SK-N-SH (cell line): ENCODE results near the gene CCAR1.

Experiments used
- EP300 ChIP-seq, 2 experiments: IDR thresholded peaks; 2 replicates each; pipeline versions ENCODE4 v1.4.0 to v1.6.1; 2012; ENCODE audit warnings: borderline replicate concordance in 1 of 2, low read depth in 1 of 2, low read length in 1 of 2
- FOXM1 ChIP-seq: IDR thresholded peaks from 2 replicates; pipeline ENCODE4 v1.4.0; 2012; ENCODE audit warnings: low read depth, mild to moderate bottlenecking
- JUND ChIP-seq: IDR thresholded peaks from 2 replicates; pipeline ENCODE4 v1.4.0; 2012
- MXI1 ChIP-seq: IDR thresholded peaks from 2 replicates; pipeline ENCODE4 v1.6.1; 2012; ENCODE audit warnings: mild to moderate bottlenecking, low read depth, low read length, improper control_type of control experiment
- POLR2AphosphoS5 ChIP-seq: IDR thresholded peaks from 2 replicates; pipeline ENCODE4 v1.6.1; 2012; ENCODE audit warnings: low read depth, low read length
- RCOR1 ChIP-seq: fragments of 150-350 bp; IDR thresholded peaks from 2 replicates; pipeline ENCODE4 v1.6.1; 2017; ENCODE audit warnings: antibody characterized with exemption, low read length
- SIN3A ChIP-seq: IDR thresholded peaks from 2 replicates; pipeline ENCODE4 v1.6.1; 2012; ENCODE audit warnings: low read depth, mild to moderate bottlenecking, low read length, moderate library complexity, borderline replicate concordance
- TAF1 ChIP-seq: IDR thresholded peaks from 2 replicates; pipeline ENCODE4 v1.6.1; 2012; ENCODE audit warnings: low read depth, mild to moderate bottlenecking, low read length, moderate library complexity, borderline replicate concordance
- TCF12 ChIP-seq: IDR thresholded peaks from 2 replicates; pipeline ENCODE4 v1.4.0; 2012
- YY1 ChIP-seq: IDR thresholded peaks from 2 replicates; pipeline ENCODE4 v1.4.0; 2012; ENCODE audit warnings: low read depth, mild to moderate bottlenecking
- TF ChIP-seq, protein P1 (sequence below): fragments of 200-600 bp; sonication (generic); IDR thresholded peaks from 2 replicates; pipeline ENCODE4 v1.6.1; 2017; ENCODE audit warnings: antibody characterized with exemption, mild to moderate bottlenecking, moderate library complexity
- TF ChIP-seq, protein P2 (sequence below): IDR thresholded peaks from 2 replicates; pipeline ENCODE4 v1.4.0; 2012; ENCODE audit warnings: low read depth, borderline replicate concordance
- TF ChIP-seq, protein P3 (sequence below): fragments of 150-350 bp; IDR thresholded peaks from 2 replicates; pipeline ENCODE4 v1.6.1; 2017; ENCODE audit warnings: antibody characterized with exemption, low read length, low read depth, borderline replicate concordance
- TF ChIP-seq, protein P4 (sequence below): IDR thresholded peaks from 2 replicates; pipeline ENCODE4 v1.4.0; 2012; ENCODE audit warnings: low read depth

DNA sequence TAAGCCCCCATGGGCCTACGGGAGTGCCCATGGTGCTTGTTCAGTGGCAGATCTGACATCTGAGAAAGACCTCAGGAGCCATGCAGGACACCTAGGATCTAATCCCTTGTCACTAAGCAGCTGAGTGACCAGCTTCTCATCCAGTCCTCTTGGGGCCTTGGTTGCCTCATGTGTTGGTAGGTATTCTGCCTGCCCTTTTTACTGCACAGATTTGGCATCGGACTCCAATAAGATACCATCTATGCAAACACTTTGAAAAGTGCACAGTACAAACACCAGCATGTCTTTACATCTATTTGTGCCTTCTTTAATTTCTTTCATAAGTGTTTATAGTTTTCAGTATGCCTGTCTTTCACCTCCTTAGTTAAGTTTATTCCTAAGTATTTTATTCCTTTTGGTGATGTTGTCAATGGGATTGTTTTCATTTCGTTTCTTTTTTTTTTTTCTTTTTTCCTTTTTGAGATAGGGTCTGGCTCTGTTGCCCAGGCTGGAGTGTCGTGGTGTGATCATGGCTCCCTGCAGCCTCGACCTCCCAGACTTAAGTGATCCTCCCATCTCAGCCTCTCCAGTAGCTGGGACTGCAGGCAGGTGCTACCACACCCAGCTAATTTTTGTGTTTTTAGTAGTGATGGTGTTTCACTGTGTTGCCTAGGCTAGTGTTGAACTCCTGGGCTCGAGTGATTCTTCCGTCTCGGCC lies 116.7 kb downstream of the CCAR1 start:
- TF ChIP-seq JUND (no peak), RCOR1 (no peak), YY1 (no peak), FOXM1 (no peak), POLR2AphosphoS5 (no peak), SIN3A (no peak), TAF1 (no peak), MXI1 (no peak), EP300 (IDR thresholded peaks at IDR 0.05; ENCODE audit: borderline replicate concordance in 1 of 2, low read depth in 1 of 2, low read length in 1 of 2) (no peak), TCF12 (no peak)
- TF ChIP-seq, protein P1, sequence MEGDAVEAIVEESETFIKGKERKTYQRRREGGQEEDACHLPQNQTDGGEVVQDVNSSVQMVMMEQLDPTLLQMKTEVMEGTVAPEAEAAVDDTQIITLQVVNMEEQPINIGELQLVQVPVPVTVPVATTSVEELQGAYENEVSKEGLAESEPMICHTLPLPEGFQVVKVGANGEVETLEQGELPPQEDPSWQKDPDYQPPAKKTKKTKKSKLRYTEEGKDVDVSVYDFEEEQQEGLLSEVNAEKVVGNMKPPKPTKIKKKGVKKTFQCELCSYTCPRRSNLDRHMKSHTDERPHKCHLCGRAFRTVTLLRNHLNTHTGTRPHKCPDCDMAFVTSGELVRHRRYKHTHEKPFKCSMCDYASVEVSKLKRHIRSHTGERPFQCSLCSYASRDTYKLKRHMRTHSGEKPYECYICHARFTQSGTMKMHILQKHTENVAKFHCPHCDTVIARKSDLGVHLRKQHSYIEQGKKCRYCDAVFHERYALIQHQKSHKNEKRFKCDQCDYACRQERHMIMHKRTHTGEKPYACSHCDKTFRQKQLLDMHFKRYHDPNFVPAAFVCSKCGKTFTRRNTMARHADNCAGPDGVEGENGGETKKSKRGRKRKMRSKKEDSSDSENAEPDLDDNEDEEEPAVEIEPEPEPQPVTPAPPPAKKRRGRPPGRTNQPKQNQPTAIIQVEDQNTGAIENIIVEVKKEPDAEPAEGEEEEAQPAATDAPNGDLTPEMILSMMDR: no peak
- TF ChIP-seq, protein P2, sequence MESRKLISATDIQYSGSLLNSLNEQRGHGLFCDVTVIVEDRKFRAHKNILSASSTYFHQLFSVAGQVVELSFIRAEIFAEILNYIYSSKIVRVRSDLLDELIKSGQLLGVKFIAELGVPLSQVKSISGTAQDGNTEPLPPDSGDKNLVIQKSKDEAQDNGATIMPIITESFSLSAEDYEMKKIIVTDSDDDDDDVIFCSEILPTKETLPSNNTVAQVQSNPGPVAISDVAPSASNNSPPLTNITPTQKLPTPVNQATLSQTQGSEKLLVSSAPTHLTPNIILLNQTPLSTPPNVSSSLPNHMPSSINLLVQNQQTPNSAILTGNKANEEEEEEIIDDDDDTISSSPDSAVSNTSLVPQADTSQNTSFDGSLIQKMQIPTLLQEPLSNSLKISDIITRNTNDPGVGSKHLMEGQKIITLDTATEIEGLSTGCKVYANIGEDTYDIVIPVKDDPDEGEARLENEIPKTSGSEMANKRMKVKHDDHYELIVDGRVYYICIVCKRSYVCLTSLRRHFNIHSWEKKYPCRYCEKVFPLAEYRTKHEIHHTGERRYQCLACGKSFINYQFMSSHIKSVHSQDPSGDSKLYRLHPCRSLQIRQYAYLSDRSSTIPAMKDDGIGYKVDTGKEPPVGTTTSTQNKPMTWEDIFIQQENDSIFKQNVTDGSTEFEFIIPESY: no peak
- TF ChIP-seq, protein P3, sequence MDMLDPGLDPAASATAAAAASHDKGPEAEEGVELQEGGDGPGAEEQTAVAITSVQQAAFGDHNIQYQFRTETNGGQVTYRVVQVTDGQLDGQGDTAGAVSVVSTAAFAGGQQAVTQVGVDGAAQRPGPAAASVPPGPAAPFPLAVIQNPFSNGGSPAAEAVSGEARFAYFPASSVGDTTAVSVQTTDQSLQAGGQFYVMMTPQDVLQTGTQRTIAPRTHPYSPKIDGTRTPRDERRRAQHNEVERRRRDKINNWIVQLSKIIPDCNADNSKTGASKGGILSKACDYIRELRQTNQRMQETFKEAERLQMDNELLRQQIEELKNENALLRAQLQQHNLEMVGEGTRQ: no peak
- TF ChIP-seq, protein P4, sequence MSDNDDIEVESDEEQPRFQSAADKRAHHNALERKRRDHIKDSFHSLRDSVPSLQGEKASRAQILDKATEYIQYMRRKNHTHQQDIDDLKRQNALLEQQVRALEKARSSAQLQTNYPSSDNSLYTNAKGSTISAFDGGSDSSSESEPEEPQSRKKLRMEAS: no peak
